ENCODE data around the gene UBL3. TPM values are rescaled to one million over a fixed set of nuclear protein-coding genes. Genes with fewer than 3 reads are reported as not detected.

UBL3 gene
- total RNA-seq, 1 donor from 2014 or later = 17.9 TPM

- Mint-ChIP-seq H3K27ac (no peak overlapping the region), H3K4me3 (no peak overlapping the region), H3K9me3 (no peaks in the 10 kb centered on the region), H3K27me3 (peaks cover 9% of the 10 kb centered on the region), H3K36me3 (ENCODE audit: low read depth) (no peaks in the 10 kb centered on the region), H3K4me1 (peaks cover 7% of the 10 kb centered on the region)
- POLR2A ChIA-PET = no interaction called here
- TF ChIP-seq CTCF (IDR thresholded peaks at IDR 0.05) = no peak
- DNase-seq (no peak), ATAC-seq (ENCODE audit: low read depth) (no peak)
- intact Hi-C loops (cut with micrococcal nuclease) = no loop called here
- CTCF ChIA-PET = no interaction called here
Observed at GRCh38 chr13:29743201-29743786, 107.1 kb downstream of the UBL3 start.

GRCh38 chr13:29740961-29741360 is 109.5 kb downstream of the UBL3 start:
- DNase-seq (no peak), ATAC-seq (ENCODE audit: low read depth) (no peak)
- peaks cover 7% of the 10 kb centered on the region for H3K4me1 Mint-ChIP-seq
- H3K27me3 Mint-ChIP-seq = peaks cover 9% of the 10 kb centered on the region
- POLR2A ChIA-PET = no interaction called here
- no peak overlapping the region for H3K4me3 Mint-ChIP-seq
- H3K9me3 Mint-ChIP-seq = no peaks in the 10 kb centered on the region
- CTCF ChIA-PET = no interaction called here
- TF ChIP-seq CTCF (IDR thresholded peaks at IDR 0.05) = no peak
- intact Hi-C loops (cut with micrococcal nuclease) = no loop called here
- no peak overlapping the region for H3K27ac Mint-ChIP-seq
- no peaks in the 10 kb centered on the region for H3K36me3 Mint-ChIP-seq (ENCODE audit: low read depth)

GRCh38 chr13:29737061-29737460 is 113.4 kb downstream of the UBL3 start:
- POLR2A ChIA-PET = no interaction called here
- H3K4me1 Mint-ChIP-seq = no peaks in the 10 kb centered on the region

GRCh38 chr13:29733147-29733611 is 117.2 kb downstream of the UBL3 start:
- H3K4me3 Mint-ChIP-seq = no peak overlapping the region
- no peaks in the 10 kb centered on the region for H3K36me3 Mint-ChIP-seq (ENCODE audit: low read depth)
- ChIA-PET POLR2A (no interaction called here), CTCF (no interaction called here)
- peaks cover 43% of the 10 kb centered on the region for H3K27me3 Mint-ChIP-seq
- H3K27ac Mint-ChIP-seq = no peak overlapping the region
- DNase-seq = no peak
- H3K4me1 Mint-ChIP-seq = no peaks in the 10 kb centered on the region
- no peak for ATAC-seq (ENCODE audit: low read depth)
- intact Hi-C loops (cut with micrococcal nuclease) = no loop called here
- no peak for TF ChIP-seq CTCF (IDR thresholded peaks at IDR 0.05)
- no peaks in the 10 kb centered on the region for H3K9me3 Mint-ChIP-seq

More at GRCh38 chr13:29737061-29737460, 113.4 kb downstream of the UBL3 start:
- TF ChIP-seq CTCF (IDR thresholded peaks at IDR 0.05) = no peak
- ATAC-seq (ENCODE audit: low read depth) (no peak), DNase-seq (no peak)
- Mint-ChIP-seq H3K36me3 (ENCODE audit: low read depth) (no peaks in the 10 kb centered on the region), H3K27ac (no peak overlapping the region), H3K27me3 (peaks cover 19% of the 10 kb centered on the region), H3K4me3 (no peak overlapping the region), H3K9me3 (no peaks in the 10 kb centered on the region)
- intact Hi-C loops (cut with micrococcal nuclease) = no loop called here
- CTCF ChIA-PET = no interaction called here

GRCh38 chr13:29730253-29730652 is 120.2 kb downstream of the UBL3 start:
- no peak for ATAC-seq (ENCODE audit: low read depth)
- ChIA-PET CTCF (no interaction called here), POLR2A (no interaction called here)
- Mint-ChIP-seq H3K4me3 (no peak overlapping the region), H3K9me3 (peaks cover 11% of the 10 kb centered on the region), H3K36me3 (ENCODE audit: low read depth) (no peaks in the 10 kb centered on the region), H3K27ac (no peak overlapping the region), H3K27me3 (peaks cover 53% of the 10 kb centered on the region), H3K4me1 (no peaks in the 10 kb centered on the region)
- no peak for DNase-seq
- intact Hi-C loops (cut with micrococcal nuclease) = no loop called here
- no peak for TF ChIP-seq CTCF (IDR thresholded peaks at IDR 0.05)

All from activated B cell treated with CpG ODN at 0.5 μM for 24 hours (primary cell).